Measurements from ENCODE around the gene DYNLRB1. TPM values are rescaled to one million over a fixed set of nuclear protein-coding genes. Genes with fewer than 3 reads are reported as not detected.

The DYNLRB1 gene
- total RNA-seq, result 53.6 and 57.4 TPM in 2 replicates

DNA sequence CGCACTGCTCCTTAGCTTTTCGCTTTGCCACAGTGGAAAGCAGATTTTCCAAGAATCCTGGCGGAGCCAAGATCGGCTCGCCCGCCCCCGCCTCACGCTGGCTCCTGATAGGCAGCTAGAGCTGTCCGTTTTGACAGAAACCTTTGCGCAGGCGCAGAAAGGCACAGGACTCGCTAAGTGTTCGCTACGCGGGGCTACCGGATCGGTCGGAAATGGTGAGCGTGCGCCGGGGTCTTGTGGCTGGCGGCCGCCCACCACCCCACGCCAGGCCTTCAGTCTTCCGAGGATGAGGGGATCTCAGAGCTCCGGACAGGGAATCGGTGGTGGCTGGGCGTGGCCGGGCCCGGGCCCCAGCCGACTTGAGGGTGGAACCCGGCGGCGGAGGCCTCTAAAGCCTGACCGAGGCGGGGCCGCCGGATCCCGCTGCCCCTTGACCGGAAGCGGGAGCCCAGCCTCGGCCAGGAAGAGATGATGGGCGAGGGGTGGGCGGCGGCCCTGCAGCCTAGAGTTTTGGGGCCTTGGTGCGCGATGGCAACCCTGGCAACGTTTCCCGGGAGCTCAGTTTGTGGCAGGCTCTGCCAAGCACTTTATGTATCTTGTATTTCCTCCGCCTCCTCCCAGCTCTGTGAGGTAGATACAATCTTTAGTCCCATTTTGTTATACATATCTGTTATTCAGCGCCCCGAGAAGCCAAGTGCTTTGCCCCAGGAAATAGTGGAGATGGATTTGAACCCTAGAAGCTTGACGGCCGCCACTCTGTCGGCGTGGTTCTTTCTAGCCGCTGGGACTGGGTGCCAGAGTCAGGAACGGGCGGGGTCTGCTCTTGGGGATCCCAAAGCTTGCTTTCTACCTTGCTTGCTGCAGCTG, at the start of gene DYNLRB1:
Gene DYNLRB1 (plus strand): TSS at position 176 of the 867 bp plus-strand sequence. CDS start 37 bp downstream, at position 213.

DNA sequence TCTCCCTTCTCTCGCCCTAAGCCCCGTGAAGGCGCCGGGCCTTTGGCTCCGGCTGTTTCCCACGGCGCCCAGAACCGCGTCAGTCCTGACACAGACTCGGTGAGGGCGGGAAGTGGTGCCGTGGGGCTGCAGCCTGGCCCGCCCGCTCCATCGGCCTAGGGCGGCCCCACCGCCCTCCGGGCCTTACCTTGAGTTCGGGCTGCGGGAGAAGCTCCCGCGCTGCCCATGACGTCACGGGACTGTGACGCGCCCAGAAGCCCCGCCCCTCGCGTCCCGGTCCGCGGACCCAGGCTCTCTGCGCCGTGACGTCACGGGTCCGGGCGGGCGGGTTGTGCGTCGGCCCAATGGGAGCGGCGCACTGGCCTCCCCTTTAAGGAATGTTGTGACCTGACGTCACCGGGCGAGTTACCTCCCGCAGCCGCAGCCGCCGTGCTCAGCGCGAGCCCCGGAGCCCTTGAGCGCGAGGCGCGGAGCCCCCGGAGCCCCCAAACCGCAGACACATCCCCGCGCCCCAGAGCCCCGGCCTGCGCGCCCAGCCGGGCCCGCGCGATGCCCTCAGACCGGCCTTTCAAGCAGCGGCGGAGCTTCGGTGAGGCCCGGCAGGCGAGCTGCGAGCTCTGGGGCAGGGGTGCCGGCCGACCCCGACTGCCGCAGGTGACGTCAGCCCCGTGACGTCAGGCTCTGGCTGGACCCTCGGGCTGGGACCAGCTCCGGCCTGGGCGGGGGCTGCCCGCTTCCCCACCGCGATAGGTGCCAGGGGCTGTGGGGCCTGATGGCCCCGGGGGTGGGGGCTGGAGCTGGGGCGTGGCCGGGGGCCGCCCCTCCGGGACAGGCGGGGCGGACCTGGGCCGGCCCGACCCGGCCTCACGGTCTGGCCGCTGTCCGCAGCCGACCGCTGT, 42.3 kb downstream of the DYNLRB1 start, which contains the start of gene MAP1LC3A:
Gene MAP1LC3A (plus strand): TSS at position 399 of the 899 bp plus-strand sequence. CDS start 151 bp downstream, at position 550.

Other genes starting within 250 kb of the DYNLRB1 start
- gene AHCY, start 213.1 kb upstream of the DYNLRB1 start, total RNA-seq, result 80.7 and 97.1 TPM in 2 replicates
- gene ITCH, start 153.1 kb upstream of the DYNLRB1 start, total RNA-seq, result 58.3 and 69.5 TPM in 2 replicates
- 16.1 and 16.3 TPM in 2 replicates for gene MAP1LC3A, start 42.3 kb downstream of the DYNLRB1 start, total RNA-seq
- 4.4 and 5.1 TPM in 2 replicates for gene PIGU, start 160.7 kb downstream of the DYNLRB1 start, total RNA-seq
- 2.0 and 3.6 TPM in 2 replicates for gene TP53INP2, start 187.9 kb downstream of the DYNLRB1 start, total RNA-seq